AG04449 (cell line): ENCODE measurements around the gene ATP2A3.

Source experiments
- CTCF ChIA-PET: fragments of 350-600 bp; formaldehyde crosslinking; extraction: SDS; loops from one replicate; lab custom pipeline; 2021; ENCODE audit warnings: antibody characterized with exemption; lab: Yijun Ruan, JAX
- POLR2A ChIA-PET: fragments of 400-600, 350-600 bp; formaldehyde crosslinking; extraction: SDS; loops from one replicate; lab custom pipeline; 2020; ENCODE audit warnings: antibody characterized with exemption, inconsistent platforms; lab: Yijun Ruan, JAX
- DNase-seq: peaks from one replicate; pipeline ENCODE4 v3.0.0-alpha.2; 2010; ENCODE audit warnings: low read depth, low spot score
- H3K4me3 ChIP-seq: 2 replicates; pipeline ENCODE4 v1.5.1; 2011; ENCODE audit warnings: low read depth, mild to moderate bottlenecking, control low read depth, low read length
- CTCF ChIP-seq: IDR thresholded peaks from one replicate; pipeline ENCODE4 v1.5.1; 2011; ENCODE audit warnings: mild to moderate bottlenecking, moderate library complexity, low read length, control low read depth, inconsistent platforms; ENCODE audit not compliant: insufficient read depth; ENCODE audit errors: missing control alignments

Gene ATP2A3

GRCh38 chr17:3885970-3886369 is 78.3 kb downstream of the ATP2A3 start:
- no peak for DNase-seq
- ChIA-PET POLR2A (no interaction called here), CTCF (interaction anchor here (1.3 kb wide), 1 partner anchor 28 kb away, joined by 5 read pairs; no protein-coding TSS in a partner anchor)
- no peak for TF ChIP-seq CTCF
- no peak overlapping the region for H3K4me3 ChIP-seq

GRCh38 chr17:3885271-3885670 is 79.0 kb downstream of the ATP2A3 start:
- H3K4me3 ChIP-seq: no peak overlapping the region
- ChIA-PET CTCF (interaction anchor here (1.3 to 2.1 kb wide), 4 partner anchors 8 to 148 kb away, joined by 5 to 8 read pairs (median 7); partner anchors contain the start of gene CAMKK1), POLR2A (interaction anchor here (1.6 kb wide), 1 partner anchor 40 kb away, joined by 6 read pairs; the partner anchor contains the start of gene NCBP3)
- TF ChIP-seq CTCF: no peak
- no peak for DNase-seq

GRCh38 chr17:3884188-3884587 is 80.0 kb downstream of the ATP2A3 start:
- CTCF ChIA-PET: interaction anchor here (1.4 to 2.1 kb wide), 5 partner anchors 9 to 147 kb away, joined by 3 to 9 read pairs (median 7); partner anchors contain the start of gene CAMKK1
- no peak for DNase-seq
- no peak for TF ChIP-seq CTCF

GRCh38 chr17:3882276-3882675 is 82.0 kb downstream of the ATP2A3 start:
- H3K4me3 ChIP-seq: no peak overlapping the region
- no peak for TF ChIP-seq CTCF
- CTCF ChIA-PET: interaction anchor here (1.1 kb wide), 1 partner anchor 19 kb away, joined by 4 read pairs; no protein-coding TSS in a partner anchor
- POLR2A ChIA-PET: no interaction called here
- DNase-seq: no peak

More at GRCh38 chr17:3884188-3884587, 80.0 kb downstream of the ATP2A3 start:
- POLR2A ChIA-PET: interaction anchor here (1.6 kb wide), 1 partner anchor 39 kb away, joined by 6 read pairs; the partner anchor contains the start of gene NCBP3
- no peak overlapping the region for H3K4me3 ChIP-seq

- no peak overlapping the region for H3K4me3 ChIP-seq
- no peak for TF ChIP-seq CTCF
- ChIA-PET POLR2A (interaction anchor here (1.1 kb wide), 1 partner anchor 9 kb away, joined by 3 read pairs; no protein-coding TSS in a partner anchor), CTCF (interaction anchor here (1.1 to 7.6 kb wide), 3 partner anchors 17 to 147 kb away, joined by 3 to 65 read pairs (median 12); no protein-coding TSS in a partner anchor)
- DNase-seq: no peak
Measured at GRCh38 chr17:3880983-3881382, 83.3 kb downstream of the ATP2A3 start.

GRCh38 chr17:3879591-3880417 is 84.4 kb downstream of the ATP2A3 start:
- ChIA-PET CTCF (interaction anchor here (0.5 to 7.6 kb wide), 7 partner anchors 10 to 146 kb away, joined by 3 to 65 read pairs (median 5); no protein-coding TSS in a partner anchor), POLR2A (interaction anchor here (1.1 kb wide), 1 partner anchor 10 kb away, joined by 3 read pairs; no protein-coding TSS in a partner anchor)
- DNase-seq: no peak
- no peak overlapping the region for H3K4me3 ChIP-seq
- TF ChIP-seq CTCF: no peak
